Measurements from ENCODE around the gene SIN3B.

SIN3B gene

DNA sequence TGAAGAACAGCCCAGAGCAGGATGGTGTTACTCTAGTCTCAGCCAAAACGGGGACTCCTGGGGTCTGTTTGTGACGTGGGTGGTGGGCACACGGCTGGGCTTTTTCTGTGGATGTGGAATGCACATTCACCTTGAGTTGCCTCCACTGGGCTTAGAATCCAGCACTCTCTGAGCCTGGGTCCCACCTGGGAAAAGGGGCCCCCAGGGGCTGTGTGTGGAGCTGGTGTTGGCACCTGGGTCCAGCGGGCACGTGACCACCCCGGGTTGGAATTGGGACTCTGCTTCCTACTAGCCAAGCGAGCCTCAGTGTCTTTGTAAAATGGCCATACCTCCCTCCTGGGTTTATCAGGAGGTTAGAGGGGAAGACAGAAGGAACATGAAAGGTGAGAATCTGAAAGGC lies 30.4 kb downstream of the SIN3B start:
- Histone ChIP-seq H3K4me3 (ENCODE audit: low read length) (no peak overlapping the region), H3K36me3 (ENCODE audit: control insufficient read depth, insufficient read depth, low read length) (peaks cover 9% of the 10 kb centered on the region), H3K27ac (ENCODE audit: low read depth, low read length) (no peak overlapping the region), H3K9ac (ENCODE audit: low read length) (no peak overlapping the region), H3K4me1 (ENCODE audit: control insufficient read depth, insufficient read depth, low read length) (no peaks in the 10 kb centered on the region), H3K27me3 (ENCODE audit: control insufficient read depth, insufficient read depth, low read length) (no peaks in the 10 kb centered on the region)

DNA sequence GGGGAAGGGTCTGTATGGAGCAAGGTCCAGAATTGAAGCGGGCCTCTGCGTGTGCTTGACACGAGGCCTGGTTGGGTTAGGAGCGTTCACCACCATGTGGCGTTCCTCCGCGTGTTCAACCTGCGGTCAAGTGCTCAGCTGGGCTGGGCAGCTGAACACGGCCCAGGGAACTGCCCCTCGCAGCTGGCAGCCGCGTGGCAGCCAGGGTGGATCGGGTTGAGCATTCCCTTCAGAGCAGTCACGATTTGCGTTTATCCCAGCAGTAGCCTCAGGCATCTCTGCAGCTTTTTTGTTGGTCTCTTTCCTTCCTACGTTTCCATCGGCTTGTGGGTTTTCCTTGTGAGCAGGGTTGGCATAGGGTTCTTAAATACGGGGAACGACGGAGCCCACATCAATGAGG lies 30.9 kb downstream of the SIN3B start:
- H3K36me3 ChIP-seq (ENCODE audit: control insufficient read depth, insufficient read depth, low read length): peaks cover 8% of the 10 kb centered on the region
- H3K27ac ChIP-seq (ENCODE audit: low read depth, low read length): no peak overlapping the region
- no peaks in the 10 kb centered on the region for H3K4me1 ChIP-seq (ENCODE audit: control insufficient read depth, insufficient read depth, low read length)
- no peaks in the 10 kb centered on the region for H3K27me3 ChIP-seq (ENCODE audit: control insufficient read depth, insufficient read depth, low read length)
- H3K4me3 ChIP-seq (ENCODE audit: low read length): no peak overlapping the region
- H3K9ac ChIP-seq (ENCODE audit: low read length): no peak overlapping the region

DNA sequence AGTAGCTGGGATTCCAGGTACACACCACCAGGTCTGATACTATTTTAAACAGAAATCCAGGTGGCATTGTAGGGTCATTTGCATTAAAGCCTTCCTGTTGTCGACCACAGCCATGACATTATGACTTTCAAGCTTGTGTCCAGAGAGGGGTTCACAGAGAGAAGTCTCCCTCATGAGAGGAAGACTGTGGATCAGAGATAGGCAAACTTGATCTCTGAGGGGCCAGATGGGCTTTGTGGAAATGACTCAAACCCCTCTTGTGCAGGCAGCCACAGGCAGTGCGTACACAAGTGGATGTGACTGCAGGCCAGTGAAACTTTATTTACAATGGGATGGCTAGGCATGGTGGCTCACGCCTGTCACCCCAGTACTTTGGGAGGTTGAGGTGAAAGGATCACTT lies 31.8 kb downstream of the SIN3B start:
- peaks cover 13% of the 10 kb centered on the region for H3K36me3 ChIP-seq (ENCODE audit: control insufficient read depth, insufficient read depth, low read length)
- H3K4me3 ChIP-seq (ENCODE audit: low read length): no peak overlapping the region
- H3K4me1 ChIP-seq (ENCODE audit: control insufficient read depth, insufficient read depth, low read length): no peaks in the 10 kb centered on the region
- no peak overlapping the region for H3K9ac ChIP-seq (ENCODE audit: low read length)
- no peaks in the 10 kb centered on the region for H3K27me3 ChIP-seq (ENCODE audit: control insufficient read depth, insufficient read depth, low read length)
- no peak overlapping the region for H3K27ac ChIP-seq (ENCODE audit: low read depth, low read length)

DNA sequence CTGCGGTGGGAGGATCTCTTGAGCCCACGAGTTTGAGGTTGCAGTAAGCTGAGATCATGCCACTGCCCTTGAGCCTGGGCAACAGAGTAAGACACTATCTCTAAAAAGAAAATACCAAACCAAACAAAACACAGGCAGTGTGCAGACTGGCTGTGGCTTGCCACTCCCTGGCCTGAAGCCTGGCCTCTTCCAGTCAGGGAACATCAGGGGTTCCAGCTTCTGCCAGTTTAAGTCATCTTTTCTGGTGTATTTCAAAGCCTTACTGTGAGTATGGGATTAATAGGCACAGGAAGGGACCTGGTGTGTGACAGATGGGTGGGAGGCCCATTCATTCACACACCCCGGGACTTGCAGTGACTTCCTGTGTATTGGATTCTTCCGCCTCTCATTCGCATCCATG lies 32.6 kb downstream of the SIN3B start:
- Histone ChIP-seq H3K4me3 (ENCODE audit: low read length) (no peak overlapping the region), H3K36me3 (ENCODE audit: control insufficient read depth, insufficient read depth, low read length) (peaks cover 17% of the 10 kb centered on the region), H3K4me1 (ENCODE audit: control insufficient read depth, insufficient read depth, low read length) (no peaks in the 10 kb centered on the region), H3K9ac (ENCODE audit: low read length) (no peak overlapping the region), H3K27me3 (ENCODE audit: control insufficient read depth, insufficient read depth, low read length) (no peaks in the 10 kb centered on the region), H3K27ac (ENCODE audit: low read depth, low read length) (no peak overlapping the region)

DNA sequence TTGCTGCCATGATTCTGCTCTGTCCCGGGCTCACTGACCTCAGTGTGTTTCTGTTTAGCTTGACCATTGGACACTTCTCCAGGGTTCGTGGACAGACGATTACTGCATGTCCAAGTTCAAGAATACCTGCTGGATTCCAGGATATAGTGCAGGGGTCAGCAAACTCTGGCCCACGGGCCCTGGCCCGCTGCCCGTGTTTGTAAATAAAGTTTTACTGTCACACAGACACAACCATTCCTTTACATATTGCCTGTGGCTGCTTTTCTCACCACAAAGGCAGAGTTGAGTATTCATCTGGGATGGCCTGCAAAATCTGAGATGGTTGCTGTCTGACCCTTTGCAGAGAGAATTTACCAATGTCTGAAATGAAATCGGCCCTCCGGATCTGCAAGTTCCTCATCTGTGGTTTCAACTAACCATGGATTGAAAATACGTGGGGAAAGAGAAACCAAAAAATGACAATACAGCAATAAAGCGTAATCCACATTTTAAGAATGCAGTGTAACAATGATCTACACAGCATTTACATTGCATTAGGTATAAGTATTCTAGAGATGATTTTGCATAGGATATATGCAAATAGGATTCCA lies 33.7 kb downstream of the SIN3B start:
- Histone ChIP-seq H3K4me3 (ENCODE audit: low read length) (no peak overlapping the region), H3K36me3 (ENCODE audit: control insufficient read depth, insufficient read depth, low read length) (peaks cover 26% of the 10 kb centered on the region), H3K4me1 (ENCODE audit: control insufficient read depth, insufficient read depth, low read length) (no peaks in the 10 kb centered on the region), H3K9ac (ENCODE audit: low read length) (no peak overlapping the region), H3K27ac (ENCODE audit: low read depth, low read length) (no peak overlapping the region), H3K27me3 (ENCODE audit: control insufficient read depth, insufficient read depth, low read length) (no peaks in the 10 kb centered on the region)

DNA sequence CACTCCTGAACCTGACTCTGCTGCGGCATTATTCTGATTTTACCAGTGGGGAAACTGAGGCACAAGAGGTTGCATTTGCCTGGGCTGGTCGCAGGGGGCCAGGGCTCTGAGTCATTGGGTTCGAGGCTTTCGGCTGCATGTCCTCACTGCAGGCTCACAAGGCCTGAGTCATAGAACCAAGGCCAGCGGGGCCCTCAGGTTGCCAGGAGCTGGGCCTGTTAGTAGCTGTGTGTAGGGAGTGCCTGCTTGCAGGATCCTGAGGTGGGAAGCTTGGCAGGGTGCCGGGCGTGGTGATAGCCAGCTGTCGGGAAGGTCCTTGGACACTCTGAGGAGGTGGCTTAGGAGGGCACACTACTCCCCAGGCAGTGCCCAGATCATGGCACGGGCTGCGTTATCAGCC lies 38.0 kb downstream of the SIN3B start:
- no peaks in the 10 kb centered on the region for H3K27me3 ChIP-seq (ENCODE audit: control insufficient read depth, insufficient read depth, low read length)
- H3K4me3 ChIP-seq (ENCODE audit: low read length): no peak overlapping the region
- H3K4me1 ChIP-seq (ENCODE audit: control insufficient read depth, insufficient read depth, low read length): no peaks in the 10 kb centered on the region
- H3K36me3 ChIP-seq (ENCODE audit: control insufficient read depth, insufficient read depth, low read length): peaks cover 42% of the 10 kb centered on the region
- H3K27ac ChIP-seq (ENCODE audit: low read depth, low read length): no peak overlapping the region
- no peak overlapping the region for H3K9ac ChIP-seq (ENCODE audit: low read length)

DNA sequence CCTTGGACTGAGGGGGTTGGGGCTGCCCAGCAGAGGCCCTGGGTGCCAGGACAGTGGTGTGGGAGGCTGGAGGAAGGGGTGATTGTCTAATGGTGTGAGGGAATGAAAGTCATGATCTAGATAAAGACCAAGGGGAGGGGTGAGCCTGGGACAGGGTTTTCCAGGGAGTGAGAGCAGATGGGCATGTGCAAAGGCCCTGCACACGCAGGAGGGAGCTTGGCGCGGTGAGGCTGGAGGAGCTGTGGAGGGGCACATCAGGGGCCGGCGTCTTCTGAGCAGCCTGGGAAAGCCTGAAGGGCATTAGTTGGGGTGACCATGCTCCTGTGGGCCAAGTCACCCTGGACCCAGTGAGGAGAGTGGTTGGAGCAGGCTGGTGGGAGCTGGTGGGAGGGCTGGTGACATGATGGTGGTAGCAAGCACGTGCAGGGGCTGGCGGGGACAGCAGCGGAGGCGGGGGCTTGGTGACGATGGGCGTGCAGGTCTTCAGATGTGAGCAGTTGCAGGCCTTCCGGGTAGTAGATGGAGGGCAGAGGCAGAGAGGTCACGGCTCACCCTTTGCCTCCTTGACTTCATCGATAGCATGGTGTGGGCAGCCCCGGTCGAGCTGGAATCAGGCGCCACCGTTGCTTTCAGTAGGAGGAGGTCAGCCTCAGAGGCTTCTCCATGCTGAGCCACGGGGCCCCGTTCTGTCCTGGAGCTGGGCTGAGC lies 39.4 kb downstream of the SIN3B start:
- Histone ChIP-seq H3K36me3 (ENCODE audit: control insufficient read depth, insufficient read depth, low read length) (peaks cover 42% of the 10 kb centered on the region), H3K27ac (ENCODE audit: low read depth, low read length) (no peak overlapping the region), H3K4me3 (ENCODE audit: low read length) (no peak overlapping the region), H3K4me1 (ENCODE audit: control insufficient read depth, insufficient read depth, low read length) (no peaks in the 10 kb centered on the region), H3K9ac (ENCODE audit: low read length) (no peak overlapping the region), H3K27me3 (ENCODE audit: control insufficient read depth, insufficient read depth, low read length) (no peaks in the 10 kb centered on the region)

DNA sequence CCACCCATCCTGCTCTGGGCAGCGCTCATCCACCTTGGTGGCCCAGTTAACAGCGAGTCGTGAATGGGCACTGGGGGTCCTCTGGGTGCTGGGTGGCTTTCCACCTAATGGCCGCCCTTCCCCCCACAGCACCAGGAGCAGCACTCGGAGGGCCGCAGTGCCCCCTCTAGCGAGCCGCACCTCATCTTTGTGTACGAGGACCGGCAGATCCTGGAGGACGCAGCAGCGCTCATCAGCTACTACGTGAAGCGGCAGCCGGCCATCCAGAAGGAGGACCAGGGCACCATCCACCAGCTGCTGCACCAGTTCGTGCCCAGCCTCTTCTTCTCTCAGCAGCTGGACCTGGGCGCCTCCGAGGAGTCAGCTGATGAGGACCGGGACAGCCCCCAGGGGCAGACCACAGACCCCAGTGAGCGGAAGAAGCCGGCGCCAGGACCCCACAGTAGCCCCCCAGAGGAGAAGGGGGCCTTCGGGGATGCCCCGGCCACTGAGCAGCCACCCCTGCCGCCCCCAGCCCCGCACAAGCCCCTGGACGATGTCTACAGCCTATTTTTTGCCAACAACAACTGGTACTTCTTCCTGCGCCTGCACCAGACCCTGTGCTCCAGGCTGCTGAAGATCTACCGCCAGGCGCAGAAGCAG lies 40.3 kb downstream of the SIN3B start:
- Histone ChIP-seq H3K4me3 (ENCODE audit: low read length) (no peak overlapping the region), H3K27ac (ENCODE audit: low read depth, low read length) (no peak overlapping the region), H3K4me1 (ENCODE audit: control insufficient read depth, insufficient read depth, low read length) (no peaks in the 10 kb centered on the region), H3K27me3 (ENCODE audit: control insufficient read depth, insufficient read depth, low read length) (no peaks in the 10 kb centered on the region), H3K36me3 (ENCODE audit: control insufficient read depth, insufficient read depth, low read length) (peaks cover 42% of the 10 kb centered on the region), H3K9ac (ENCODE audit: low read length) (no peak overlapping the region)

DNA sequence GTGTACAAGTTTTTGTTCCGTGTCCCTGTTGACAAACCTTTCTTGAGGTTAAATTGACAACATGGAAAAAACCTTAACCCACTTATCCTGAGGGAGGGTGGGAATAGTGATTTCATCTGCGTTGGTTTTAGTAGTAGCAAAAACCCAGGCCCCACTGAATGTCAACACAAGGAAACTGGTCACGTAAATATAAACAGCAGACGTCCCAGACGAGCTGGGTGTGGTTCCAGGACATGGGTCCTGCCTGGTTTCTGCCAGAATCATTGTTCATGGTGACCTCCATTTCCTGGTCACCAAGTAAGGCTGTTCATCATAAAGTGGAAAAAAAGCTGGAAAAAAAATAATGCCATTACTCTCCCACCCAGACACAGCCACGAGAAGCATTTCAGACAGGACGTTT lies 42.7 kb downstream of the SIN3B start:
- H3K9ac ChIP-seq (ENCODE audit: low read length): no peak overlapping the region
- peaks cover 43% of the 10 kb centered on the region for H3K36me3 ChIP-seq (ENCODE audit: control insufficient read depth, insufficient read depth, low read length)
- no peak overlapping the region for H3K4me3 ChIP-seq (ENCODE audit: low read length)
- no peaks in the 10 kb centered on the region for H3K27me3 ChIP-seq (ENCODE audit: control insufficient read depth, insufficient read depth, low read length)
- no peak overlapping the region for H3K27ac ChIP-seq (ENCODE audit: low read depth, low read length)
- no peaks in the 10 kb centered on the region for H3K4me1 ChIP-seq (ENCODE audit: control insufficient read depth, insufficient read depth, low read length)

DNA sequence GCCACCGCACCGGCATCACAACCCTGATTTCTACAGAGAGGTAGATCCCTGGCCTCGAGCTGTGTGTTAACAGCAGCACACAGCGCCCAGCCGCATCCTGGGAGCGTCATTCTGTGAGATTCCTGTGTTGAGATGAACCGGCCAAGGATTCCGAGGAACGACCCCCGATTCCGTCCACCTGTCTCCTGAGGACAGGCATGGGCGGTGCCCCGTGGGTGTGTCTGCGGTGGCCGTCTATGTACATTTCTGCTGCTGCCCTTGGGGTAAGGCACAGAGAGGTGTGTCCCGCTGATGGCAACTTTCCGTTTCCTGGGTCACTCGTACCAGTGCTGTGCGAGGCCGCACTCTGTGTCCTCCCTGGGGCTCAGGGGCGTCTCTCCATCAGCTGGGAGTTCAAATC lies 43.5 kb downstream of the SIN3B start:
- Histone ChIP-seq H3K4me3 (ENCODE audit: low read length) (no peak overlapping the region), H3K27ac (ENCODE audit: low read depth, low read length) (no peak overlapping the region), H3K36me3 (ENCODE audit: control insufficient read depth, insufficient read depth, low read length) (peaks cover 45% of the 10 kb centered on the region), H3K9ac (ENCODE audit: low read length) (no peak overlapping the region), H3K4me1 (ENCODE audit: control insufficient read depth, insufficient read depth, low read length) (no peaks in the 10 kb centered on the region), H3K27me3 (ENCODE audit: control insufficient read depth, insufficient read depth, low read length) (no peaks in the 10 kb centered on the region)

DNA sequence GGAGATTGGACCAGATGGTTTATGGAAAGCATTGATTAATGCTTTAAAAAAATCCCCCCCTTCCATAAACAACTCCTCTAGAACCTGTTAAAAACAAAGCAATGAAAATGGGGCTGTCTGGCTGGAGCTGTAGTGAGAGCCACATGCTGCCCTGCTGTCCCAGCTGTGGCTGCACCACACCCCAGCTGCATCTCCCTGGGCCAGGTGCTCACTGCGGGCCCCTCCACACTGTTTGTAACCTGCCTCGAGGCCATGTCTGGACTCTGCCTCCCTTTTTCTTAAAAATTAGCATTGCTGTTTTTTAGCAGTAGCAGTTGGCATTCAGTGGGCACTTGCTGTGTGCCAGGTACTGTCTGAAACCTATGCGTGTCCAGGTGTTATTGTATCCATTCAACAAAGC lies 44.4 kb downstream of the SIN3B start:
- Histone ChIP-seq H3K36me3 (ENCODE audit: control insufficient read depth, insufficient read depth, low read length) (peaks cover 44% of the 10 kb centered on the region), H3K27ac (ENCODE audit: low read depth, low read length) (no peak overlapping the region)

DNA sequence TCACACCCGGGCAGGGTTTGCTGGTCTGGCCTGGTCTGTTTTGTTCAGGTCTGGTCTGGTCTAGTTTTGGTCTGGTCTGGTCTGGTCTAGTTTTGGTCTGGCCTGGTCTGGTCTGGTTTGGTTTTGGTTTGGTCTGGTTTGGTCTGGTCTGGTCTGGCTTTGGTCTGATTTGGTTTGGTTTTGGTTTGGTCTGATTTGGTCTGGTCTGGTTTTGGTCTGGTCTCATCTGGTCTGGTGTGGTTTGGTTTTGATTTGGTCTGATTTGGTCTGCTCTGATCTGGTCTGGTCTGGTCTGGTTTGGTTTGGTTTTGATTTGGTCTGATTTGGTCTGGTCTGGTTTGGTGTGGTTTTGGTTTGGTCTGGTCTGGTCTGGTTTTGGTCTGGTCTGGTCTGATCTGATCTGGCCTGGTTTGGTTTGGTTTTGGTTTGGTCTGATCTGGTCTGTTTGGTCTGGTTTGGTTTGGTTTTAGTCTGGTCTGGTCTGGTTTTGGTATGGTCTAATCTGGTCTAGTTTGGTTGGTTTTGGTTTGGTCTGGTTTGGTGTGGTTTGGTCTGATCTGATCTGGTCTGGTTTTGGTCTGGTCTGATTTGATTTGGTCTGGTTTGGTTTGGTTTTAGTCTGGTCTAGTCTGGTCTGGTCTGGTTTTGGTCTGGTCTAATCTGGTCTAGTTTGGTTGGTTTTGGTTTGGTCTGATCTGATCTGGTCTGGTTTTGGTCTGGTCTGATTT lies 45.2 kb downstream of the SIN3B start:
- Histone ChIP-seq H3K27me3 (ENCODE audit: control insufficient read depth, insufficient read depth, low read length) (no peaks in the 10 kb centered on the region), H3K27ac (ENCODE audit: low read depth, low read length) (no peak overlapping the region), H3K4me1 (ENCODE audit: control insufficient read depth, insufficient read depth, low read length) (no peaks in the 10 kb centered on the region), H3K36me3 (ENCODE audit: control insufficient read depth, insufficient read depth, low read length) (peaks cover 51% of the 10 kb centered on the region), H3K4me3 (ENCODE audit: low read length) (no peak overlapping the region), H3K9ac (ENCODE audit: low read length) (no peak overlapping the region)

More for the DNA sequence above, 44.4 kb downstream of the SIN3B start:
- Histone ChIP-seq H3K9ac (ENCODE audit: low read length) (no peak overlapping the region), H3K4me3 (ENCODE audit: low read length) (no peak overlapping the region), H3K27me3 (ENCODE audit: control insufficient read depth, insufficient read depth, low read length) (no peaks in the 10 kb centered on the region), H3K4me1 (ENCODE audit: control insufficient read depth, insufficient read depth, low read length) (no peaks in the 10 kb centered on the region)

Data from rectal smooth muscle tissue (tissue), 1 donor.